Endothelial cell of umbilical vein (primary cell): ENCODE measurements around the gene MACROH2A2. TPM values are rescaled to one million over a fixed set of nuclear protein-coding genes. Genes with fewer than 3 reads are reported as not detected.

Experiments used
- BruUV-seq: library from RNA; stranded (reverse); fragments of 400-500 nt; replicated peaks from 2 replicates; lab custom pipeline; 2021; lab: Mats Ljungman, UMichigan
- CTCF ChIA-PET: fragments of 300-600, 350-600 bp; sonication (Branson Sonifier 250); formaldehyde crosslinking; loops from one replicate; lab custom pipeline; 2021; ENCODE audit warnings: antibody characterized with exemption, inconsistent platforms; lab: Charles Lee
- POLR2A ChIA-PET: fragments of 300-600, 350-600 bp; sonication (Branson Sonifier 250); formaldehyde crosslinking; loops from one replicate; lab custom pipeline; 2021; ENCODE audit warnings: antibody characterized with exemption, inconsistent platforms; lab: Charles Lee
- DNase-seq: peaks from one replicate; pipeline ENCODE4 v3.0.0-alpha.2; 2011; ENCODE audit warnings: low read depth, low spot score
- FAIRE-seq: peaks from 2 replicates; lab custom pipeline; 2011; peaks lifted over from hg19 to GRCh38; lab: Jason Lieb, UNC
- H2AFZ ChIP-seq: 2 replicates; pipeline ENCODE4 v1.6.0; 2012; ENCODE audit warnings: low read depth, low read length, control low read depth, inconsistent platforms
- H3K27ac ChIP-seq: 2 replicates; pipeline ENCODE4 v1.5.1; 2011; ENCODE audit warnings: low read depth, mild to moderate bottlenecking, control low read depth, low read length, moderate library complexity; ENCODE audit not compliant: insufficient read depth
- H3K27me3 ChIP-seq, 2 experiments: 2 replicates each; pipeline versions ENCODE4 v1.6.0 to v1.6.1; 2011; ENCODE audit warnings: low read length in 2 of 2, mixed read lengths in 1 of 2; ENCODE audit not compliant: control insufficient read depth in 2 of 2, insufficient read depth in 2 of 2
- H3K36me3 ChIP-seq, 2 experiments: 2 replicates in 1 of 2; 3 replicates in 1 of 2; pipeline ENCODE4 v1.5.1; 2011; ENCODE audit warnings: low read length in 2 of 2, mild to moderate bottlenecking in 1 of 2, moderate library complexity in 1 of 2; ENCODE audit not compliant: control insufficient read depth in 2 of 2, insufficient read depth in 2 of 2; ENCODE audit errors: extremely low read depth in 1 of 2
- H3K4me1 ChIP-seq: 3 replicates; pipeline ENCODE4 v1.5.1; 2011; ENCODE audit warnings: mild to moderate bottlenecking, low read length; ENCODE audit not compliant: control insufficient read depth, insufficient read depth; ENCODE audit errors: extremely low read depth
- H3K4me2 ChIP-seq: 2 replicates; pipeline ENCODE4 v1.6.1; 2011; ENCODE audit warnings: low read length, control low read depth, mixed read lengths; ENCODE audit not compliant: insufficient read depth
- H3K4me3 ChIP-seq, 3 experiments: fragments of 200-600 bp in 1 of 3; sonication (generic), shearing (Covaris generic) in 1 of 3; replicated peaks in 1 of 3; 2 replicates each; pipeline ENCODE4 v1.5.1; 2011 to 2016; ENCODE audit warnings: control low read depth in 3 of 3, low read length in 3 of 3, mild to moderate bottlenecking in 2 of 3, inconsistent platforms in 1 of 3, low read depth in 1 of 3, moderate library complexity in 1 of 3; ENCODE audit not compliant: insufficient read depth in 1 of 3
- H3K79me2 ChIP-seq: 2 replicates; pipeline ENCODE4 v1.6.0; 2012; ENCODE audit warnings: low read length, inconsistent platforms; ENCODE audit not compliant: control insufficient read depth, insufficient read depth
- H3K9ac ChIP-seq: replicated peaks from 2 replicates; pipeline ENCODE3; 2011; ENCODE audit warnings: low read length, control low read depth; ENCODE audit not compliant: insufficient read depth; ENCODE audit errors: extremely low read depth
- H3K9me1 ChIP-seq: replicated peaks from 3 replicates; pipeline ENCODE4 v1.6.0; 2011; ENCODE audit warnings: mild to moderate bottlenecking, low read length; ENCODE audit not compliant: control insufficient read depth, insufficient read depth; ENCODE audit errors: extremely low read depth
- H3K9me3 ChIP-seq: replicated peaks from 2 replicates; pipeline ENCODE4 v1.5.1; 2012; ENCODE audit warnings: low read length, inconsistent platforms; ENCODE audit not compliant: control insufficient read depth, insufficient read depth
- H4K20me1 ChIP-seq: replicated peaks from 2 replicates; pipeline ENCODE3; 2011; ENCODE audit warnings: mild to moderate bottlenecking, low read length; ENCODE audit not compliant: control insufficient read depth, insufficient read depth; ENCODE audit errors: extremely low read depth
- CTCF ChIP-seq, 2 donors: IDR thresholded peaks; 1 replicate in 1 of 2; 2 replicates in 1 of 2; pipeline ENCODE4 v1.5.1; 2011; ENCODE audit warnings: low read length in 2 of 2, mild to moderate bottlenecking in 2 of 2, moderate library complexity in 2 of 2, control low read depth in 1 of 2, inconsistent platforms in 1 of 2, low read depth in 1 of 2; ENCODE audit not compliant: insufficient read depth in 1 of 2; ENCODE audit errors: extremely low read depth in 1 of 2
- EZH2 ChIP-seq: IDR thresholded peaks from 2 replicates; pipeline ENCODE4 v1.6.1; 2012; ENCODE audit warnings: borderline replicate concordance, low read depth, mild to moderate bottlenecking, moderate library complexity, low read length, inconsistent platforms; ENCODE audit not compliant: severe bottlenecking
- FOS ChIP-seq: IDR thresholded peaks from 2 replicates; pipeline ENCODE4 v1.6.1; 2011; ENCODE audit warnings: mild to moderate bottlenecking, low read length, moderate library complexity, borderline replicate concordance; ENCODE audit not compliant: insufficient read depth
- GATA2 ChIP-seq: IDR thresholded peaks from 2 replicates; pipeline ENCODE4 v1.7.0; 2011; ENCODE audit warnings: low read depth, mild to moderate bottlenecking, moderate library complexity, mixed read lengths, low read length; ENCODE audit not compliant: insufficient read length, insufficient read depth
- JUN ChIP-seq: IDR thresholded peaks from 2 replicates; pipeline ENCODE4 v1.6.1; 2011; ENCODE audit warnings: borderline replicate concordance, low read depth; ENCODE audit not compliant: insufficient read length, insufficient read depth
- MAX ChIP-seq: IDR thresholded peaks from 2 replicates; pipeline ENCODE4 v1.6.1; 2011; ENCODE audit not compliant: insufficient read depth, insufficient read length
- MYC ChIP-seq: IDR thresholded peaks from one replicate; pipeline ENCODE4 v1.6.1; 2011; ENCODE audit warnings: mild to moderate bottlenecking, low read depth, low read length
- POLR2A ChIP-seq: IDR thresholded peaks from 2 replicates; pipeline ENCODE4 v1.6.1; 2012; ENCODE audit warnings: low read depth, mild to moderate bottlenecking, control low read depth, low read length
- POLR2AphosphoS5 ChIP-seq: IDR thresholded peaks from 2 replicates; pipeline ENCODE4 v1.6.1; 2012; ENCODE audit warnings: low read depth, mild to moderate bottlenecking, control low read depth, low read length, moderate library complexity; ENCODE audit not compliant: insufficient read depth
- dilution Hi-C: fragments of 300-500 bp; cut with MboI; formaldehyde crosslinking; loops from one replicate; pipeline ENCODE4 v1.15.0; 2019; ENCODE audit warnings: low sequenced_read_pairs; ENCODE audit not compliant: extremely low pct_ligation_motif_present
- intact Hi-C: fragments of 100-400 bp; cut with micrococcal nuclease; formaldehyde crosslinking; loops from one replicate; pipeline ENCODE4 v1.10.0; 2022
- polyA plus RNA-seq, 4 experiments: library from polyadenylated mRNA; depleted of rRNA in 3 of 4; stranded (reverse) in 3 of 4; unstranded in 1 of 4; fragments of >200 nt; gene quantifications; 2 replicates each; pipeline versions ENCODE4 v1.2.1 to v1.2.3, GENCODE V29; 2011 to 2012; ENCODE audit warnings: missing spikeins in 1 of 4
- total RNA-seq: library from RNA; stranded (reverse); gene quantifications from 2 replicates; pipeline ENCODE4 v1.2.3, GENCODE V29; 2021

MACROH2A2 gene
- total and polyA plus RNA-seq, 2 donors (not counting 3 experiments of a cell fraction or from before 2014, with no cell fraction given): 0.08 TPM; not detected in 1

GRCh38 chr10:70119623-70120022, 67.0 kb downstream of the MACROH2A2 start:
- FAIRE-seq (no peak), DNase-seq (no peak)
- Histone ChIP-seq H3K27ac (no peak overlapping the region), H3K4me2 (no peak overlapping the region), H3K9me3 (no peaks in the 10 kb centered on the region), H3K79me2 (no peaks in the 10 kb centered on the region), H3K4me3 (no peak overlapping the region), H2AFZ (no peak overlapping the region), H3K4me1 (peaks cover 6% of the 10 kb centered on the region), H3K9ac (no peak overlapping the region), H4K20me1 (no peaks in the 10 kb centered on the region), H3K27me3 (no peaks in the 10 kb centered on the region), H3K9me1 (no peaks in the 10 kb centered on the region), H3K36me3 (peaks cover 0 to 3% of the 10 kb centered on the region in 2 experiments)
- CTCF ChIA-PET: no interaction called here
- dilution Hi-C loops (no loop called here), intact Hi-C loops (no loop called here)
- BruUV-seq: no TSS peak
- TF ChIP-seq MYC (no peak), JUN (no peak), MAX (no peak), POLR2AphosphoS5 (no peak), EZH2 (no peak), POLR2A (no peak), CTCF (IDR thresholded peaks at IDR 0.05; ENCODE audit: extremely low read depth in 1 of 2, insufficient read depth in 1 of 2, low read depth in 1 of 2, low read length in 2 of 2) (no peak), GATA2 (no peak), FOS (no peak)
- POLR2A ChIA-PET: no interaction called here
